ENCODE measurements around the gene PKN1.

The PKN1 gene

DNA sequence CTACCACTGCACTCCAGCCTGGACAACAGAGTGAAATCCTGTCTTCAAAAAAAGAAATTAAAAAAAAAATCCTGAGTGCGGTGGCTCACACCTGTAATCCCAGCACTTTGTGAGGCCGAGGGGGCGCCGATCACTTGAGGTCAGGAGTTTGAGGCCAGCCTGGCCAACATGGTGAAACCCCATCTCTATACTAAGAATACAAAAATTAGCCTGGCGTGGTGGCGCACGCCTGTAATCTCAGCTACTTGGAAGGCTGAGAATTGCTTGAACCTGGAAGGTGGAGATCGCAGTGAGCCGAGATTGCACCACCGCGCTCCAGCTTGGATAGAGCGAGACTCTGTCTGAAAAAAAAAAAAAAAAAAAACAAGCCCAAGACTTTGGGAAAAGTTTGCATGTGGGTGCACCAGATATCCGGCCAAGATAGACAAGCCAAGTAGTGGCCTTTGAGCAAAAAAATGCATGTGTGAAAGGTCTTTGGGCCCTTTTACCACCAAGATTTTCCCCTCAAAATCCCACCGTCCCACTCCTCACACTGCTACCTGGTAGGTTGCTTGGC is 79.4 kb downstream of the PKN1 start:
- no peak for DNase-seq

DNA sequence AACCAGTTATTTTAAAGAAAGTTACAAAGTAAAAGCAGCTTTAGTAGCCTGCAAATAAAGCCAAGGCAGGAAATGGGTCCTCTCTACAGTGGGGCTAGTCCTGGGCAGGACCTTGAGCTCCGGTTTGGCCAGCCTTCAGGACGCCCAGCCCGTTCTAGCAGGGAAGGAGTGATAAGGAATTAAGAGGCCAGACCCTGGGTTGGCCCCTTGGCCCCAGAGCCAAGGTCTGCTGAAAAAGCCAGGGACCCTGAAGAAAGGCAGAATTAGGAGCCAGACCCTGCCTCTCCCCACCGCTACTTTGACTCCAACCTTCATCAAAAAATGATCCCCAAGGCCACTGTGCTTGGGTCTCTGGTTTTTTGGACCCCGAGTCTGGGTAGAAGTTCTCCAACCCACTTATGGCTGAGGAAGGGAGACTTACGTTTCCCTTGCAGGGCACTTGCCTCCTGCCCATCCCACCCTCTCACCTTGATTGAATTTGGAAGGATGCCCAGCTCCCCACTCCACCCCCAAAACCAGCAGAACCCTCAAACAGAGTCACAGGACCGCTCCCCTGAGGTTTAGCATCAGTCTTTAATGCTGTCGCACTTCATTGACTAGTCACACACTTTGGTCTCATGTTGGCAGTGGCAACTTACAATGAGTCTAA is 81.2 kb downstream of the PKN1 start:
- DNase-seq: peak in 4 of 58 donors; percentile 29 to 89 (median 64)

DNA sequence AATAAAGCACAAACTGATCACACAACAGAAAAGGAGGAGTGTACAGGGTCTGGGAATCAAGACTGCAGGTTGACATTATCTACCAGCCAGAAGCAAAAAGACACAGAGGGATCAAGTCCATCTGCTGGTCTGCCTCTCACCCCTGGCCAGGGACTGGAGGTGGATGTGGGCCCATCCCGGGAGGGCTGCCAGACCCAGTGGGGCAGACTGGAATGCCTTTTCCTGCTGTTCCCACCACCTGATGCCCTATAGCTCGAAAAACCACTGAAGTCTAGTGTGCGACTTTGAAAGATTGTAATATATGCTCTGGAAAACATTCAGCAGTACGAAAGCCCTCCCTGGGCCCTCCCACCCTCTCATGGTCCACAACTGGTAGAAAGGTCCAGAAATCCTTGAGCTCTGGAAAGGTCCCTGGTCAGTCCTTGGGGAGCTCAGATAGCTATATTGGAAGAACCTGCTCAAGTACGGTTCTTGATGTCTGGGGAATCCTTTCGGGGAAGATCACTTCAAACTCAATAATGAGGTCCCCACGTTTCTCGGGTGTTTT is 82.5 kb downstream of the PKN1 start:
- peak in 9 of 58 donors; percentile 5 to 78 (median 37) for DNase-seq

DNA sequence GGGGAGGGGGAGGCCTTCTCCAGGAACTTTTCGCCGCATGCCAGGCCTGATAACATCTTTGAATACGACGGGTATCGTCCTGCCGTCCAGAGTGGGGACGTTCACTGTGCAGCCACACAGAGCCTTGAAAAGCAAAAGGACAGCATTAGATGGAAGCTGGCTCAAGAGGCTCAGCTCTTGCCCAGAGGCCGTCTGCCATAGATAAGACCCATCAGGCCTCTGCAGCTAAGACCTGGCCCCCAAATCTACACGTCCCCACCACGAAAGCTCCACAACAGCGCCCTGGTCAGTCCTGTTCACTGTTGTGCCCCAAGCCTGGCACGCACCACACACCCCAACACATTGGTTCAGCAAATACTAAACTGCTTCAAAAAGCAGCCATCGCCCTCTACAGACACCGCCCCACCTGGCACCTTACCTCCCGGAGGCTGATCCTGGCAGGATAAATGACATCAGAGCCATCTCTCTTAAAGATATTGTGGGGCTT is 83.0 kb downstream of the PKN1 start:
- DNase-seq: peak in 3 of 58 donors; percentile 38 to 78 (median 77)

DNA sequence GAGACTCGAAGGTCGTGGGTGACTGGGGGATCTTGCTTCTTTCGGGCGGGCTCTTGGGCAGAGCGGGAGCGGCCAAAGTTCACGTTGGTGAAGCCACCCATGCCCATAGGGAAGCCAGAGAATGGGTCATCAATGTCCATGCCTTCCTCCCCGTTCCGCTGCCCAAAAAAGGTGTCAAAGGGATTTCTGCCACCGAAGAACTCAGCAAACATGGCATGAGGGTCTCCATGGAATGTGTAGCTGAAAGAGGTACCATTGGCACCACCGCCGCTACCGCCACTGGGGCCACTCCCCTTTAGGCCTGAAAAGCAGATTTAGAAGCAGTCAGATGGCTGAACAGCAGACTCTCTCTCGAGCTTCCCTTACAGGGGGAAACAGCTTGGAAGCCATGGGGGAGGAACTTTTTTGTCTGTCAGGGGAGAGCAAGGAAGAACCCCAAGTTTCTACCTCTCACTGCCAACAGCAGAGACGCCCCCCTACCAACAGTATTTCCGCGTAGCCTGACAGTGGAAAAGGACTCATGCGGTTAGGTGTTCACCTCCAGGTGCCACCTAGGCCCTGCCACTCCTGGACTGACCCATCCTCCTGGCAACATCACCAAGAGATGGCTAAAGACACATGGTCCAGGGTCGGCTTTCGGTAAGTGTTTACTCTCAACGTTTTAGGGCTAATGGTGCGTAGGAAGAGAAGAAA is 83.8 kb downstream of the PKN1 start:
- peak in 12 of 58 donors; percentile 17 to 81 (median 48) for DNase-seq

DNA sequence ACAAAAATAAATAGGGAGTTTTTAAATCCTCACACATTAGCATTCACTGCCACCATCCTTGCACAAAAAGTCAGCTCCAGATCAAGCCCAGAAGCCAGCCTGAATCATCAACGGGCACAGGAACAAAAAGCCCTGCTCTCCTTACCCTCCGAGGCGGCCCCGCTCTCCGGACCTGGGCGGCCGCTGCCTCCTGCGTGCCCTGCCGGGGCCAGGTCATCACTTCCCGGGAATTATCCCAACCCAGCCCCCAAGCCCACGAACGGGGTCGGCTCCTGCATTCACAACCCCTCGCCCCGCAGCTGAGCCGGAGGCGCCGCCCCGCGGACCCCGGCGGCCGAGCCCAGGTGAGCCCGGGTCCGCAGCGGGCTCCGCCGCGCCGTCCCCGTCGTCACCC is 84.3 kb downstream of the PKN1 start:
- DNase-seq: peak in 4 of 58 donors; percentile 54 to 90 (median 71)

DNA sequence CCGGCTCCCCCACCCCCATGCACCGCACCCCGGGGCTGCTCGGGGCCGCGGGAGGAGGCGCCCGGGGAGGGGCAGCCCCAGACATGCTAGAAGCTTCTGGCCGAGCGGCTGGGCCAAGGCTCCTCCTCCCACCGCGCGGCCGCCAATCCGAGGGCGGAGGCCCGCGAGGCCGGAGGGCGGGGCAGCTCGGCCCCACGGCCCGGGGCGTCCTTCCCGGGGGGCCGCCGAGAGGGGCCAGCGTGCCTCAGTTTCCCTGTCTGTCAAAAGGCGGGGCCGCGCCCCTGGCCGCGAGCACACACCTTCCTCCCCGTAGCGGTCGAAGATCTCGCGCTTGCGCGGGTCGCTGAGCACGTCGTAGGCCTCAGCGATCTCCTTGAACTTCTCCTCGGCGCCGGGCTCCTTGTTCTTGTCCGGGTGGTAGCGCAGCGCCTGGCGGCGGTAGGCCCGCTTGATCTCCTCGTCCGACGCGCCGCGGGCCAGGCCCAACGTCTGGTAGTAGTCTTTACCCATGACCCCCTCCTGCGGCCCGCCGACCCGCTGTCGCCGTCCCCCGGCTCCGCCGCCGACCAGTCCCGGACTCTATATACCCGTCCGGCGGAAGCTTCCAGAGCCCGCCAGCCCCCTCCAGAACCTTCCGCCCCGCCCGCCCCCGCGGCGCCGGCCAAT is 84.9 kb downstream of the PKN1 start, which contains the start of gene DNAJB1:
Gene DNAJB1 (minus strand): TSS at position 558 of the 666 bp plus-strand sequence. CDS start 48 bp downstream, at position 510.
- DNase-seq: peak in 56 of 58 donors; percentile 15 to 100 (median 80)

DNA sequence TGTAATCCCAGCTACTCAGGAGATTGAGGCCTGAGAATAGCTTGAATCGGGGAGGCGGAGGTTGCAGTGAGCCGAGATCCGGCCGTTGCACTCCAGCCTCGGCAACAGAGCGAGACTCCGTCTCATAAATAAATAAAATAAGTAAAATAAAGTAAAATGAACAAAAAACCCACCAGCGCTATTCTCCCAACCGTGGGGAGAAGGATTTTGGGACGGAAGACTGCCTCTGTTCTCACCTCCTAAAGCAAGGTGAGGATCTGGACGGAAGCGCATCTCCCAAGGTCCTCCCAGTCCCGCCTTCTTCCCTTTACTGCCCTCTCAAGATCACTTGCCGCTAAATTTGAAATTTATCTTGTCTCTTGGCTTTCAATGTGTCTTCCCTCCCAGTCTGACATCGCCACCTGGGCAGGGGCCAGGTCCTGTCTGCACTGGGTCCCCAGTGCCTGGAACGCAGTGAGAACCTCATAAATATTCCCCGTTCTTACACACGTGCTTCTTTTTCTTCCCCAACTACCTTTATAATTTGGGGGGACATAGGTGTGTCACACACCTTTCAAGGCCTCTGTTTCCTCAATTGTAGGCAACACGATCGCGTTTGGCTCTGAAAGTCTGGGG is 86.2 kb downstream of the PKN1 start:
- peak in 2 of 58 donors; percentile 27 to 43 for DNase-seq

DNA sequence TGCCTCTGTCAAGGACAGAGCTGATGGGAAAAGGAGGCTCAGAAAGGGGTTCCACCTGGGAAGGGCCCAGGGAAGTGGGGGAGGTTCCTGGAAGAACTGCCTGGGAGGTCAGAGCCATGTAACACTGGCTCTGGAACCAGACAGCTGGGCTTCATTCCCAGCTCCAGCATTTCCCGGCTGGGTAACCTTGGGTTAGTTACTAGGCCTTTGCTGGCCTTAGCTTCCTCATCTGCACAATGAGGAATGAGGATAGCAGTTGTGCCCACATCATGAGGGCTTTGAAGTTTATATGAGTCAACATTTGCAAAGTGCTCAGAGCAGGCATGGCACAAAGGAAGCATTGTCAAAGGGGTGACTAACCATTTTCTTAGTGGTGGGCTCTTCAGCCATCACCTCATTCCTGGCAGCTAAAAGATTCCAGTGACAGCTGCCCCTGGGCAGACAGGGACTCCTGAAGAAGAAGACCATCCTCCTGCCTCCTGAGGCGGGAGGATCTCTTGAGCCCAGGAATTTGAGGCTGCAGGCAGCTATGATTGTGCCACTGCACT is 86.8 kb downstream of the PKN1 start:
- peak in 7 of 58 donors; percentile 20 to 51 (median 43) for DNase-seq

DNA sequence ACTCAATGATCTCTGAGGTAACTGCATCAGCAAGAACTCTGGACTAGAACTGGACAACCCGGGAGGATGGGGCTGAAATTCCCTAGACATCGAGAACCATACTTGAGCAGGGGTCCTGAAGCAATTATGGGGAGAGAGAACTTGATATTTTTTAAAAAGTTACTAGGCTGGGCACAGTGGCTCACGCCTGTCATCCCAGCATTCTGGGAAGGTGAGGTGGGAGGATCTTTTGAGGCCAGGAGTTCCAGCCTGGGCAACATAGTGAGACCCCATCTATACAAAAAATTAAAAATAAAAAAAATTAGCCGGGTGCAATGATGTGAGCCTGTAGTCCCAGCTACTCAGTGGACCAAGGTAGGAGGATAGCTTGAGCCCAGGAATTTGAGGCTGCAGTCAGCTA is 87.4 kb downstream of the PKN1 start:
- no peak for DNase-seq
